K562 (cell line): Measurements from ENCODE around the gene MKNK1. TPM values are rescaled to one million over a fixed set of nuclear protein-coding genes. Genes with fewer than 3 reads are reported as not detected.
A peak's percentile ranks its signal among the peaks of the same experiment; 100 is the strongest.

Experiments used
- ATAC-seq: fragments of 200-7000 bp; cut with Tn5 transposase; 3 replicates; pipeline ENCODE4 v1.9.1; 2020; ENCODE audit warnings: moderate library complexity
- BruUV-seq: library from RNA; stranded (reverse); fragments of 400-500 nt; replicated peaks from 2 replicates; lab custom pipeline; 2021; lab: Mats Ljungman, UMichigan
- CTCF ChIA-PET: fragments of 300-600 bp; formaldehyde crosslinking; extraction: SDS; loops from one replicate; lab custom pipeline; 2021; ENCODE audit warnings: low intra/inter-chr PET ratio; lab: Yijun Ruan, JAX
- POLR2A ChIA-PET: fragments of 300-600, 350-650 bp; sonication (Branson Sonifier 250); formaldehyde crosslinking; extraction: SDS; loops from one replicate; lab custom pipeline; 2021; ENCODE audit warnings: antibody characterized with exemption, inconsistent platforms; lab: Yijun Ruan, JAX
- DNase-seq, 4 experiments: peaks; one replicate each; pipeline versions ENCODE4 v3.0.0 to v3.0.0-alpha.2; 2011 to 2018; ENCODE audit warnings: low spot score in 3 of 4, mixed read lengths in 3 of 4; ENCODE audit errors: extremely low read depth in 1 of 4
- FAIRE-seq: peaks from 2 replicates; lab custom pipeline; 2011; peaks lifted over from hg19 to GRCh38; lab: Jason Lieb, UNC
- H2AFZ ChIP-seq: 2 replicates; pipeline ENCODE4 v1.6.0; 2011; ENCODE audit warnings: low read depth, low read length, control low read depth, inconsistent platforms
- H3K27ac ChIP-seq: fragments of 200-600 bp; 3 replicates; pipeline ENCODE4 v1.8.0; 2011; ENCODE audit warnings: low read depth, mild to moderate bottlenecking, control low read depth, inconsistent platforms, low read length, moderate library complexity, mixed read lengths; ENCODE audit errors: extremely low read depth
- H3K27me3 ChIP-seq, 2 experiments: fragments of 300-600 bp in 1 of 2; 2 replicates in 1 of 2; 3 replicates in 1 of 2; pipeline versions ENCODE4 v1.6.0 to v1.8.0; 2011; ENCODE audit warnings: inconsistent platforms in 2 of 2, low read length in 2 of 2, mild to moderate bottlenecking in 1 of 2, mixed read lengths in 1 of 2, moderate library complexity in 1 of 2; ENCODE audit not compliant: control insufficient read depth in 2 of 2, insufficient read depth in 2 of 2
- H3K36me3 ChIP-seq: fragments of 300-600 bp; 3 replicates; pipeline ENCODE4 v1.8.0; 2011; ENCODE audit warnings: mild to moderate bottlenecking, low read length, inconsistent platforms; ENCODE audit not compliant: control insufficient read depth, insufficient read depth
- H3K4me1 ChIP-seq, 2 experiments: fragments of 200-600 bp in 1 of 2; replicated peaks in 1 of 2; 2 replicates in 1 of 2; 3 replicates in 1 of 2; pipeline versions ENCODE4 v1.5.1 to v1.8.0; 2011; ENCODE audit warnings: inconsistent platforms in 2 of 2, low read length in 2 of 2, mild to moderate bottlenecking in 1 of 2, mixed read lengths in 1 of 2, moderate library complexity in 1 of 2; ENCODE audit not compliant: control insufficient read depth in 2 of 2, insufficient read depth in 2 of 2
- H3K4me2 ChIP-seq: 2 replicates; pipeline ENCODE4 v1.6.1; 2011; ENCODE audit warnings: low read length, control low read depth, inconsistent platforms, mixed read lengths; ENCODE audit not compliant: insufficient read depth
- H3K4me3 ChIP-seq: fragments of 200-600 bp; sonication (generic), shearing (Covaris generic); 2 replicates; pipeline ENCODE4 v1.5.1; 2016; ENCODE audit warnings: control low read depth, inconsistent platforms
- H3K79me2 ChIP-seq: fragments of 200-600 bp; 3 replicates; pipeline ENCODE4 v1.8.0; 2011; ENCODE audit warnings: low read length, inconsistent platforms; ENCODE audit not compliant: control insufficient read depth, insufficient read depth
- H3K9ac ChIP-seq, 2 experiments: 2 replicates each; pipeline versions ENCODE4 v1.6.0 to v1.6.1; 2011; ENCODE audit warnings: low read depth in 2 of 2, low read length in 2 of 2, control low read depth in 1 of 2, inconsistent platforms in 1 of 2, mild to moderate bottlenecking in 1 of 2, mixed read lengths in 1 of 2; ENCODE audit not compliant: insufficient read depth in 1 of 2
- H3K9me1 ChIP-seq: one replicate; pipeline ENCODE4 v1.6.0; 2011; ENCODE audit warnings: inconsistent platforms, mild to moderate bottlenecking, low read length, moderate library complexity; ENCODE audit not compliant: control insufficient read depth, insufficient read depth
- H3K9me3 ChIP-seq: replicated peaks from 2 replicates; pipeline ENCODE4 v1.5.1; 2011; ENCODE audit warnings: low read depth, low read length, inconsistent platforms; ENCODE audit not compliant: control insufficient read depth, insufficient read depth
- H4K20me1 ChIP-seq: replicated peaks from 2 replicates; pipeline ENCODE4 v1.6.1; 2011; ENCODE audit warnings: low read length, inconsistent platforms, mixed read lengths; ENCODE audit not compliant: control insufficient read depth, insufficient read depth
- CCAR2 ChIP-seq: fragments of 200-400 bp; formaldehyde crosslinking; IDR thresholded peaks from 2 replicates; pipeline ENCODE4 v1.6.1; 2017; ENCODE audit warnings: mild to moderate bottlenecking, low read depth, low read length
- CHD1 ChIP-seq: fragments of 200-600 bp; sonication (generic); IDR thresholded peaks from one replicate; pipeline ENCODE4 v1.6.1; 2012; ENCODE audit warnings: mild to moderate bottlenecking, moderate library complexity, low read length, inconsistent platforms
- E2F6 ChIP-seq, 2 experiments: IDR thresholded peaks; 2 replicates each; pipeline ENCODE4 v1.6.1; 2011; ENCODE audit warnings: borderline replicate concordance in 1 of 2, control low read depth in 1 of 2, low read depth in 1 of 2, low read length in 1 of 2, mild to moderate bottlenecking in 1 of 2, mixed read lengths in 1 of 2, moderate library complexity in 1 of 2; ENCODE audit not compliant: insufficient read depth in 1 of 2, insufficient read length in 1 of 2, poor library complexity in 1 of 2, severe bottlenecking in 1 of 2; ENCODE audit errors: extremely low read depth in 1 of 2
- GABPB1 ChIP-seq: sonication (generic); formaldehyde crosslinking; IDR thresholded peaks from 2 replicates; pipeline ENCODE4 v1.8.0; 2022; ENCODE audit warnings: mild to moderate bottlenecking, missing genetic modification reagents
- GATAD2B ChIP-seq: fragments of 450-650 bp; IDR thresholded peaks from 2 replicates; pipeline ENCODE4 v1.6.1; 2017; ENCODE audit warnings: mild to moderate bottlenecking, borderline replicate concordance
- NFRKB ChIP-seq: fragments of 450-650 bp; IDR thresholded peaks from 2 replicates; pipeline ENCODE4 v1.6.1; 2016; ENCODE audit warnings: low read depth
- PHF8 ChIP-seq: fragments of 200-600 bp; sonication (generic); IDR thresholded peaks from 2 replicates; pipeline ENCODE4 v1.6.1; 2012; ENCODE audit warnings: mixed run types, mild to moderate bottlenecking, inconsistent platforms, low read length, moderate library complexity, borderline replicate concordance
- PTBP1 ChIP-seq: fragments of 200-400 bp; formaldehyde crosslinking; IDR thresholded peaks from 2 replicates; pipeline ENCODE4 v1.6.1; 2017; ENCODE audit warnings: low read depth, low read length
- RBBP5 ChIP-seq: fragments of 200-600 bp; sonication (generic); IDR thresholded peaks from 2 replicates; pipeline ENCODE4 v1.6.1; 2012; ENCODE audit warnings: borderline replicate concordance, mild to moderate bottlenecking, low read length, control low read depth, inconsistent platforms; ENCODE audit not compliant: insufficient read depth, poor library complexity, severe bottlenecking
- RCOR1 ChIP-seq, 2 experiments: IDR thresholded peaks; 2 replicates each; pipeline ENCODE4 v1.6.1; 2012; ENCODE audit warnings: low read depth in 2 of 2, low read length in 2 of 2, borderline replicate concordance in 1 of 2, improper control_type of control experiment in 1 of 2
- SAFB2 ChIP-seq: fragments of 200-400 bp; formaldehyde crosslinking; IDR thresholded peaks from 2 replicates; pipeline ENCODE4 v1.6.1; 2018; ENCODE audit warnings: borderline replicate concordance, low read length, low read depth, moderate library complexity; ENCODE audit not compliant: severe bottlenecking
- SMARCA5 ChIP-seq: fragments of 450-650 bp; IDR thresholded peaks from 2 replicates; pipeline ENCODE4 v1.6.1; 2016
- TBL1XR1 ChIP-seq, 2 experiments: IDR thresholded peaks; 2 replicates each; pipeline ENCODE4 v1.6.1; 2012; ENCODE audit warnings: improper control_type of control experiment in 2 of 2, low read length in 2 of 2, mild to moderate bottlenecking in 1 of 2
- ZC3H8 ChIP-seq: fragments of 450-650 bp; IDR thresholded peaks from 2 replicates; pipeline ENCODE4 v1.6.1; 2017
- ZNF561 ChIP-seq: fragments of 450-650 bp; formaldehyde crosslinking; conservative IDR thresholded peaks from 2 replicates; pipeline ENCODE4 v1.4.0; 2020; ENCODE audit warnings: mild to moderate bottlenecking, moderate library complexity
- ZNF583 ChIP-seq: fragments of 250-450 bp; sonication (Bioruptor Pico); IDR thresholded peaks from 2 replicates; pipeline ENCODE4 v1.4.0; 2020
- ZNF584 ChIP-seq: fragments of 200-800 bp; sonication (Bioruptor generic); IDR thresholded peaks from 2 replicates; pipeline ENCODE4 v1.6.1; 2016; ENCODE audit warnings: low read depth, mild to moderate bottlenecking, missing genetic modification characterization, missing compliant biosample characterization
- ZNF695 ChIP-seq: fragments of 450-650 bp; formaldehyde crosslinking; IDR thresholded peaks from 2 replicates; pipeline ENCODE4 v1.4.0; 2020; ENCODE audit warnings: mild to moderate bottlenecking, moderate library complexity
- WGBS: fragments of 100-300 bp; shearing (Covaris generic); methylation state at CpG from one replicate; pipeline ENCODE4 v1.1.6; 2016; ENCODE audit warnings: low coverage, mixed read lengths; ENCODE audit not compliant: insufficient coverage; ENCODE audit errors: missing lambda C conversion rate; 5-methylcytosine and 5-hydroxymethylcytosine counted together
- in situ Hi-C: fragments of 300-500 bp; cut with MboI; formaldehyde crosslinking; loops from 4 replicates; pipeline ENCODE4 v1.15.0; 2018; ENCODE audit warnings: inconsistent platforms, mixed read lengths
- intact Hi-C: fragments of 100-400 bp; cut with micrococcal nuclease; formaldehyde crosslinking; loops from 2 replicates; pipeline ENCODE4 v1.14.2; 2022
- polyA plus RNA-seq, 8 experiments: library from polyadenylated mRNA; depleted of rRNA in 4 of 8; stranded (reverse) in 5 of 8; unstranded in 3 of 8; fragments of >200 nt; fragmentation: Nextera tagmentation in 2 of 8; fragmentation: Illumina TruSeq in 1 of 8; extraction: Ambion mirVana in 2 of 8; extraction: Trizol in 1 of 8; gene quantifications; 2 replicates each; pipeline versions ENCODE4 v1.2.1 to v1.2.3, GENCODE V29; 2011 to 2014; ENCODE audit warnings: inconsistent platforms in 1 of 8, missing spikeins in 1 of 8
- total RNA-seq, 7 experiments: library from RNA; depleted of rRNA in 6 of 7; stranded (reverse); fragments of >200 nt in 6 of 7; fragmentation: Illumina TruSeq in 2 of 7; extraction: Trizol in 2 of 7; gene quantifications; 2 replicates each; pipeline versions ENCODE4 v1.2.1 to v1.2.3, GENCODE V29; 2011 to 2021; ENCODE audit warnings: low replicate concordance in 1 of 7

Gene MKNK1
- total and polyA plus RNA-seq, 9 of the 15 experiments (the other 6 are each of a cell fraction or from before 2014, with no cell fraction given) = 27.7 to 51.3 (median 43.7) TPM

- TF ChIP-seq RCOR1 (IDR thresholded peaks at IDR 0.05; ENCODE audit: borderline replicate concordance in 1 of 2, low read depth in 2 of 2, low read length in 2 of 2) (peak in 1 of 2 experiments; percentile 30; a peak in 1 of 4 replicates), TBL1XR1 (IDR thresholded peaks at IDR 0.05; ENCODE audit: low read length in 2 of 2) (0 out of 4 replicates have a peak, but pooled peaks of 1 of the 2 experiments have one; percentile 18)
These were observed 80.3 kb downstream of the MKNK1 start (continued) for GRCh38 chr1:46523496-46524353.

GRCh38 chr1:46522969-46523320, 81.1 kb downstream of the MKNK1 start:
- H3K36me3 ChIP-seq = no peaks in the 10 kb centered on the region
- peak overlapping the region; percentile 85 for H3K27ac ChIP-seq
- H3K9ac ChIP-seq = peak overlapping the region; percentile 67 to 70; a peak in 3 of 4 replicates
- no peaks in the 10 kb centered on the region for H4K20me1 ChIP-seq
- H3K27me3 ChIP-seq = no peaks in the 10 kb centered on the region
- no peaks in the 10 kb centered on the region for H3K79me2 ChIP-seq
- peaks cover 4% of the 10 kb centered on the region for H3K9me1 ChIP-seq
- DNase-seq (peak in 3 of 4 experiments; percentile 50 to 73 (median 59)), ATAC-seq (peak; percentile 44), FAIRE-seq (no peak)
- H3K4me2 ChIP-seq = peak overlapping the region; percentile 72
- in situ Hi-C loops (no loop called here), intact Hi-C loops (loop anchor here (1.0 to 2.0 kb wide), 3 partner anchors 16 to 182 kb away; partner anchors contain the start of gene NSUN4)
- 5% methylated on average over 13 of the region's 13 CpGs for WGBS
- no TSS peak for BruUV-seq
- peak overlapping the region; percentile 75 for H2AFZ ChIP-seq
- H3K4me1 ChIP-seq = peaks cover 89 to 92% of the 10 kb centered on the region in 2 experiments
- POLR2A ChIA-PET = interaction anchor here (0.6 to 3.0 kb wide), 15 partner anchors 10 to 220 kb away, joined by 3 to 22 read pairs (median 4); partner anchors contain the start of genes KNCN and LRRC41
- H3K4me3 ChIP-seq = no peak overlapping the region
- H3K9me3 ChIP-seq = no peaks in the 10 kb centered on the region
- CTCF ChIA-PET = no interaction called here
- peak; percentile 11; the same call in 1 of the 2 replicates for TF ChIP-seq PHF8
- 0 out of 2 replicates have a peak, but pooled peaks have one; percentile 21 for TF ChIP-seq NFRKB
- TF ChIP-seq ZNF583 (CRISPR knock-in tag) = no peak
- no peak for TF ChIP-seq CCAR2
- TF ChIP-seq ZNF695 = peak; percentile 19; the same call in 1 of the 2 replicates
- TF ChIP-seq E2F6 (IDR thresholded peaks at IDR 0.05; ENCODE audit: borderline replicate concordance in 1 of 2, extremely low read depth in 1 of 2, insufficient read depth in 1 of 2, insufficient read length in 1 of 2, low read depth in 1 of 2, low read length in 1 of 2, poor library complexity in 1 of 2, severe bottlenecking in 1 of 2) = no peak
- no peak for TF ChIP-seq ZNF561
- TF ChIP-seq RBBP5 = peak; percentile 12
- no peak for TF ChIP-seq SAFB2
- TF ChIP-seq CHD1 = peak; percentile 36
- TF ChIP-seq ZNF584 (CRISPR knock-in tag) = no peak; the same call in 1 of the 2 replicates
- peak; percentile 10; the same call in 1 of the 2 replicates for TF ChIP-seq GABPB1 (CRISPR knock-in tag)
- no peak for TF ChIP-seq GATAD2B
- no peak for TF ChIP-seq ZC3H8
- no peak for TF ChIP-seq SMARCA5
- 0 out of 2 replicates have a peak, but pooled peaks have one; percentile 21 for TF ChIP-seq PTBP1
